ENCODE measurements around the gene LPGAT1.

GRCh38 chr1:211851174-211851573 is 20.6 kb upstream of the LPGAT1 start:
- TF ChIP-seq CTCF (IDR thresholded peaks at IDR 0.05) (no peak), ZFX (IDR thresholded peaks at IDR 0.05; ENCODE audit: borderline replicate concordance) (no peak)
